DOHH2 (cell line): ENCODE results near the gene PAPLN.

ENCODE experiments used
- H3F3A ChIP-seq: fragments of 200-600 bp; sonication (generic), shearing (Covaris generic); 2 replicates; pipeline ENCODE4 v1.6.0; 2016; ENCODE audit warnings: antibody characterized with exemption, mild to moderate bottlenecking; ENCODE audit not compliant: control insufficient read depth, insufficient read depth
- H3K27ac ChIP-seq: fragments of 200-600 bp; sonication (generic); 2 replicates; pipeline ENCODE4 v1.5.1; 2014; ENCODE audit warnings: low read depth, mild to moderate bottlenecking, low read length, moderate library complexity
- H3K27me3 ChIP-seq: fragments of 200-600 bp; sonication (generic); 2 replicates; pipeline ENCODE4 v1.6.1; 2014; ENCODE audit warnings: mild to moderate bottlenecking, low read length, mixed read lengths; ENCODE audit not compliant: control insufficient read depth
- H3K36me3 ChIP-seq: fragments of 200-600 bp; sonication (generic); 2 replicates; pipeline ENCODE4 v1.6.1; 2014; ENCODE audit warnings: mild to moderate bottlenecking, low read length, moderate library complexity, mixed read lengths; ENCODE audit not compliant: control insufficient read depth
- H3K4me1 ChIP-seq: fragments of 200-600 bp; sonication (generic); 2 replicates; pipeline ENCODE4 v1.6.1; 2014; ENCODE audit warnings: mild to moderate bottlenecking, low read length, mixed read lengths; ENCODE audit not compliant: control insufficient read depth
- H3K4me2 ChIP-seq: fragments of 200-600 bp; sonication (generic); 2 replicates; pipeline ENCODE4 v1.6.0; 2014; ENCODE audit warnings: mild to moderate bottlenecking, low read length, moderate library complexity
- H3K4me3 ChIP-seq: fragments of 200-600 bp; sonication (generic); 2 replicates; pipeline ENCODE4 v1.5.1; 2014; ENCODE audit warnings: mild to moderate bottlenecking, low read length, mixed read lengths
- H3K79me2 ChIP-seq: fragments of 200-600 bp; sonication (generic); 2 replicates; pipeline ENCODE4 v1.6.1; 2014; ENCODE audit warnings: mild to moderate bottlenecking, low read length, mixed read lengths; ENCODE audit not compliant: control insufficient read depth
- H3K9me2 ChIP-seq: fragments of 200-600 bp; sonication (generic); replicated peaks from 2 replicates; pipeline ENCODE4 v1.6.1; 2014; ENCODE audit warnings: mild to moderate bottlenecking, low read length, mixed read lengths; ENCODE audit not compliant: control insufficient read depth
- H3K9me3 ChIP-seq: fragments of 200-600 bp; sonication (generic); 2 replicates; pipeline ENCODE4 v1.6.1; 2014; ENCODE audit warnings: antibody characterized with exemption, low read length, mixed read lengths; ENCODE audit not compliant: control insufficient read depth, insufficient read depth
- H4K20me1 ChIP-seq: fragments of 200-600 bp; sonication (generic); 2 replicates; pipeline ENCODE4 v1.6.0; 2014; ENCODE audit warnings: low read depth, mild to moderate bottlenecking, antibody characterized with exemption, low read length, moderate library complexity; ENCODE audit not compliant: control insufficient read depth, insufficient read depth
- CTCF ChIP-seq: fragments of 200-600 bp; sonication (generic); IDR thresholded peaks from one replicate; pipeline ENCODE4 v1.5.1; 2014; ENCODE audit warnings: antibody characterized with exemption, mild to moderate bottlenecking, low read depth, low read length; ENCODE audit not compliant: poor library complexity, severe bottlenecking
- EZH2phosphoT487 ChIP-seq: fragments of 200-600 bp; sonication (generic); IDR thresholded peaks from 2 replicates; pipeline ENCODE4 v1.6.1; 2017; ENCODE audit warnings: borderline replicate concordance, mild to moderate bottlenecking, antibody characterized with exemption, low read length, moderate library complexity, mixed read lengths

Gene PAPLN

GRCh38 chr14:73220061-73220460 lies 17.2 kb upstream of the PAPLN start:
- no peaks in the 10 kb centered on the region for H4K20me1 ChIP-seq
- H3F3A ChIP-seq, result peaks cover 2% of the 10 kb centered on the region
- peaks cover 26% of the 10 kb centered on the region for H3K36me3 ChIP-seq
- no peaks in the 10 kb centered on the region for H3K27me3 ChIP-seq
- TF ChIP-seq CTCF (no peak), EZH2phosphoT487 (no peak)
- no peak overlapping the region for H3K4me2 ChIP-seq
- no peaks in the 10 kb centered on the region for H3K9me3 ChIP-seq
- H3K27ac ChIP-seq, result no peak overlapping the region
- peaks cover 35% of the 10 kb centered on the region for H3K4me1 ChIP-seq
- no peaks in the 10 kb centered on the region for H3K79me2 ChIP-seq
- no peak overlapping the region for H3K4me3 ChIP-seq
- no peaks in the 10 kb centered on the region for H3K9me2 ChIP-seq

- no peaks in the 10 kb centered on the region for H4K20me1 ChIP-seq
- H3K36me3 ChIP-seq, result peaks cover 24% of the 10 kb centered on the region
- H3K9me3 ChIP-seq, result no peaks in the 10 kb centered on the region
- no peak overlapping the region for H3K4me3 ChIP-seq
- no peak overlapping the region for H3K4me2 ChIP-seq
- peaks cover under 1% of the 10 kb centered on the region for H3F3A ChIP-seq
- H3K79me2 ChIP-seq, result no peaks in the 10 kb centered on the region
- H3K27me3 ChIP-seq, result no peaks in the 10 kb centered on the region
- H3K4me1 ChIP-seq, result peaks cover 35% of the 10 kb centered on the region
- H3K9me2 ChIP-seq, result no peaks in the 10 kb centered on the region
- no peak for TF ChIP-seq EZH2phosphoT487
- TF ChIP-seq CTCF, result no peak
- H3K27ac ChIP-seq, result no peak overlapping the region
Observed at GRCh38 chr14:73220634-73221033, 16.7 kb upstream of the PAPLN start.

GRCh38 chr14:73221945-73222344 lies 15.4 kb upstream of the PAPLN start:
- Histone ChIP-seq H3F3A (no peaks in the 10 kb centered on the region; the same call in 1 of the 2 replicates), H3K4me2 (no peak overlapping the region), H3K79me2 (no peaks in the 10 kb centered on the region), H3K27ac (no peak overlapping the region), H3K4me3 (no peak overlapping the region), H3K9me2 (no peaks in the 10 kb centered on the region), H3K4me1 (peaks cover 35% of the 10 kb centered on the region), H3K9me3 (no peaks in the 10 kb centered on the region), H3K36me3 (peaks cover 17% of the 10 kb centered on the region), H3K27me3 (no peaks in the 10 kb centered on the region), H4K20me1 (no peaks in the 10 kb centered on the region)
- TF ChIP-seq EZH2phosphoT487 (no peak), CTCF (no peak)
